SK-N-SH (cell line): ENCODE data around the gene BAIAP3. TPM values are rescaled to one million over a fixed set of nuclear protein-coding genes. Genes with fewer than 3 reads are reported as not detected.
A peak's percentile ranks its signal among the peaks of the same experiment; 100 is the strongest.

Experiments
- CTCF ChIA-PET: fragments of 300-600, 350-600 bp; formaldehyde crosslinking; extraction: SDS; loops from one replicate; lab custom pipeline; 2021; lab: Yijun Ruan, JAX
- POLR2A ChIA-PET: fragments of 350-600 bp; sonication (Branson Sonifier 250); formaldehyde crosslinking; extraction: SDS; loops from one replicate; lab custom pipeline; 2020; ENCODE audit warnings: antibody characterized with exemption, inconsistent platforms; lab: Yijun Ruan, JAX
- DNase-seq: peaks from one replicate; pipeline ENCODE4 v3.0.0; 2012
- H2AFZ ChIP-seq: fragments of 200-600 bp; sonication (generic); 2 replicates; pipeline ENCODE4 v1.8.1; 2016; ENCODE audit warnings: antibody characterized with exemption, mild to moderate bottlenecking, low read depth
- H3F3A ChIP-seq: fragments of 200-600 bp; sonication (generic); replicated peaks from 2 replicates; pipeline ENCODE3; 2016; ENCODE audit warnings: antibody characterized with exemption, mild to moderate bottlenecking; ENCODE audit not compliant: insufficient read depth
- H3K27ac ChIP-seq, 2 experiments: fragments of 200-500 bp in 1 of 2; fragments of 200-600 bp in 1 of 2; sonication (Bioruptor generic) in 1 of 2; sonication (generic), shearing (Covaris generic) in 1 of 2; 2 replicates each; pipeline versions ENCODE4 v1.5.1 to v1.6.1; 2014 to 2016; ENCODE audit warnings: low read depth in 2 of 2, inconsistent platforms in 1 of 2, low read length in 1 of 2, mild to moderate bottlenecking in 1 of 2, mixed read lengths in 1 of 2
- H3K27me3 ChIP-seq: fragments of 200-600 bp; sonication (generic), shearing (Covaris generic); 2 replicates; pipeline ENCODE4 v1.6.1; 2016; ENCODE audit warnings: mixed run types; ENCODE audit not compliant: insufficient read depth
- H3K36me3 ChIP-seq, 2 experiments: fragments of 200-500 bp in 1 of 2; fragments of 200-600 bp in 1 of 2; sonication (Bioruptor generic) in 1 of 2; sonication (generic) in 1 of 2; replicated peaks in 1 of 2; 2 replicates each; pipeline versions ENCODE3 to v1.5.1; 2014 to 2016; ENCODE audit warnings: low read length in 1 of 2, mild to moderate bottlenecking in 1 of 2; ENCODE audit not compliant: insufficient read depth in 2 of 2, control insufficient read depth in 1 of 2
- H3K4me1 ChIP-seq, 2 experiments: fragments of 200-500 bp in 1 of 2; fragments of 200-600 bp in 1 of 2; sonication (Bioruptor generic) in 1 of 2; sonication (generic), shearing (Covaris generic) in 1 of 2; 2 replicates each; pipeline versions ENCODE4 v1.5.1 to v1.6.1; 2014 to 2016; ENCODE audit warnings: low read depth in 1 of 2, low read length in 1 of 2, mixed run types in 1 of 2; ENCODE audit not compliant: insufficient read depth in 2 of 2, control insufficient read depth in 1 of 2
- H3K4me2 ChIP-seq: fragments of 200-600 bp; sonication (generic), shearing (Covaris generic); 2 replicates; pipeline ENCODE4 v1.6.1; 2017; ENCODE audit warnings: mixed run types
- H3K4me3 ChIP-seq, 2 experiments: fragments of 200-500 bp in 1 of 2; fragments of 200-600 bp in 1 of 2; sonication (Bioruptor generic) in 1 of 2; sonication (generic), shearing (Covaris generic) in 1 of 2; 2 replicates each; pipeline versions ENCODE4 v1.5.1 to v1.8.1; 2014 to 2016; ENCODE audit warnings: low read depth in 2 of 2, inconsistent platforms in 1 of 2, low read length in 1 of 2, mild to moderate bottlenecking in 1 of 2, mixed read lengths in 1 of 2, moderate library complexity in 1 of 2
- H3K79me2 ChIP-seq: fragments of 200-600 bp; sonication (generic); 2 replicates; pipeline ENCODE4 v1.8.1; 2017; ENCODE audit warnings: mild to moderate bottlenecking; ENCODE audit not compliant: insufficient read depth
- H3K9ac ChIP-seq: fragments of 200-600 bp; sonication (generic); 2 replicates; pipeline ENCODE4 v1.6.1; 2017; ENCODE audit warnings: mixed run types
- H3K9me2 ChIP-seq: fragments of 200-600 bp; sonication (generic); 2 replicates; pipeline ENCODE4 v1.6.1; 2017; ENCODE audit warnings: mixed run types
- H3K9me3 ChIP-seq: fragments of 200-600 bp; sonication (generic); 2 replicates; pipeline ENCODE4 v1.6.1; 2017; ENCODE audit warnings: mixed run types, mild to moderate bottlenecking, moderate library complexity
- H4K20me1 ChIP-seq: fragments of 200-600 bp; sonication (generic); 2 replicates; pipeline ENCODE4 v1.6.1; 2017; ENCODE audit warnings: mild to moderate bottlenecking, mixed run types; ENCODE audit not compliant: insufficient read depth
- ELF1 ChIP-seq: IDR thresholded peaks from 2 replicates; pipeline ENCODE4 v1.4.0; 2012
- EZH2phosphoT487 ChIP-seq: fragments of 200-600 bp; sonication (generic); IDR thresholded peaks from 2 replicates; pipeline ENCODE4 v1.6.1; 2017; ENCODE audit warnings: low read depth, mixed run types, mild to moderate bottlenecking, antibody characterized with exemption, moderate library complexity, borderline replicate concordance
- FOXJ3 ChIP-seq: sonication (generic); formaldehyde crosslinking; IDR thresholded peaks from 2 replicates; pipeline ENCODE4 v1.5.1; 2020; ENCODE audit warnings: mild to moderate bottlenecking, missing genetic modification reagents
- MEF2A ChIP-seq: IDR thresholded peaks from 2 replicates; pipeline ENCODE4 v1.4.0; 2012; ENCODE audit warnings: low read depth, borderline replicate concordance
- NRF1 ChIP-seq: IDR thresholded peaks from 2 replicates; pipeline ENCODE4 v1.6.1; 2012; ENCODE audit warnings: low read depth, mild to moderate bottlenecking, low read length
- SMC3 ChIP-seq: IDR thresholded peaks from 2 replicates; pipeline ENCODE4 v1.6.1; 2012; ENCODE audit warnings: low read depth, low read length, improper control_type of control experiment
- TCF12 ChIP-seq: IDR thresholded peaks from 2 replicates; pipeline ENCODE4 v1.4.0; 2012
- WGBS: methylation state at CpG from one replicate; pipeline ENCODE4 v1.1.6; 2017; ENCODE audit warnings: low lambda C conversion rate; 5-methylcytosine and 5-hydroxymethylcytosine counted together
- polyA plus RNA-seq, 3 experiments: library from polyadenylated mRNA; depleted of rRNA; stranded (reverse); fragments of >200 nt; gene quantifications; 2 replicates each; pipeline ENCODE4 v1.2.3, GENCODE V29; 2012
- TF ChIP-seq, protein P1 (sequence below): fragments of 150-350 bp; IDR thresholded peaks from 2 replicates; pipeline ENCODE4 v1.6.1; 2017; ENCODE audit warnings: antibody characterized with exemption, low read length, low read depth, borderline replicate concordance

The BAIAP3 gene
- polyA plus RNA-seq, 1 of the 3 experiments (the other 2 are of a cell fraction): 1.1 TPM

DNA sequence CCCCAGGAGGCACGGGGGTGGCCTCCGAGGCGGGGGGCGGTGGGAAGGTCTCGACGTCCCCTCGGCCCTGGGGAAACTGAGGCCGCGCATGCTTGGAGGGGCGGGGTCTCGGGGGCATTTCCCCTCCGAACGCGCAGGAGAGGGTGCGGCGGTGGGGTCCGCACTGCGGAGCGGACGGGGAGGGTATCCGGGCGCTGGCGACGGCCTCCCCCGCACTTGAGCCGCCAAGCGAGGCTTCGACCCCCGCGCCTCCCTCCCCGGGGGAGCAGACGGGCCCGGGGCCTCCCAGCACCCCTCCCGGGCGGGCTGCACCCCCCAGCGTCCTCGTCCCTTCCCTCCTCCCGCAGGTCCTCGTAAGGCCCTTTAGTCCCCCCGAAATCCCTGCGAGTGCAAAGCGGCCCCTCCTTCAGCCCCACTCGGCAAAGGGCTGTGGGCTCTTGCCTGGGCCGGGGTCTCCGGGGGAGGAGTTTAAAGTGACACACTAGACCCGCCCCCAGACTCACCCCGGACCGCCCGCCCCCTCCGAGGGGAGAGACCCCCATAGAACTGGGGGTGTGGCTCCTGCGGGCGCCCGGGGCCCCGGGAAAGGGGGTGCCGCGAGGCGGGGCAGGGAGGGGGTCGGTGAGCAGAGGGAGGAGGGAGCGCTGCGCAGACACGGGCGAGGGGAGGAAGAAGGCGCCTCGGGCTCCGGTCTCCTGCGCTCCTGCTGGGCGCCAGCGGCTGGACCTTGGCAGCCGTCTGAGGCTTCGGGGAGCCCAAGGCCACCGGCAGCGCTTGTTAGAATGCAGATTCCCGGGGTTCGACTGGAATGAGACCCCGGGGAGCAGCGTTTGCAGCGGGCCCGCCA lies 632 bp downstream of the BAIAP3 start:
- ChIA-PET CTCF (interaction anchor here (1.0 to 1.1 kb wide), 2 partner anchors 11 to 13 kb away, joined by 3 to 4 read pairs; no protein-coding TSS in a partner anchor), POLR2A (no interaction called here)
- Histone ChIP-seq H3K27me3 (peaks cover 57% of the 10 kb centered on the region), H3K9me2 (no peaks in the 10 kb centered on the region), H3K79me2 (no peaks in the 10 kb centered on the region), H4K20me1 (0 out of 2 replicates have a peak, but pooled peaks cover 7% of the 10 kb centered on the region), H3K9me3 (no peaks in the 10 kb centered on the region), H3K4me3 (no peak overlapping the region)
- TF ChIP-seq, protein P1, sequence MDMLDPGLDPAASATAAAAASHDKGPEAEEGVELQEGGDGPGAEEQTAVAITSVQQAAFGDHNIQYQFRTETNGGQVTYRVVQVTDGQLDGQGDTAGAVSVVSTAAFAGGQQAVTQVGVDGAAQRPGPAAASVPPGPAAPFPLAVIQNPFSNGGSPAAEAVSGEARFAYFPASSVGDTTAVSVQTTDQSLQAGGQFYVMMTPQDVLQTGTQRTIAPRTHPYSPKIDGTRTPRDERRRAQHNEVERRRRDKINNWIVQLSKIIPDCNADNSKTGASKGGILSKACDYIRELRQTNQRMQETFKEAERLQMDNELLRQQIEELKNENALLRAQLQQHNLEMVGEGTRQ: no peak
- peak; percentile 45; the same call in 1 of the 2 replicates for TF ChIP-seq EZH2phosphoT487
- TF ChIP-seq, all 33 proteins: peak for 1
- Histone ChIP-seq H3F3A (no peaks in the 10 kb centered on the region), H3K27ac (no peak overlapping the region), H3K36me3 (no peaks in the 10 kb centered on the region), H3K9ac (no peak overlapping the region), H3K4me1 (peaks cover 0 to 26% of the 10 kb centered on the region in 2 experiments; a peak in 1 of 4 replicates), H2AFZ (no peak overlapping the region), H3K4me2 (peak overlapping the region; percentile 68; the same call in 1 of the 2 replicates)
- 3% methylated on average over 27 of the region's 78 CpGs for WGBS
- DNase-seq: no peak

DNA sequence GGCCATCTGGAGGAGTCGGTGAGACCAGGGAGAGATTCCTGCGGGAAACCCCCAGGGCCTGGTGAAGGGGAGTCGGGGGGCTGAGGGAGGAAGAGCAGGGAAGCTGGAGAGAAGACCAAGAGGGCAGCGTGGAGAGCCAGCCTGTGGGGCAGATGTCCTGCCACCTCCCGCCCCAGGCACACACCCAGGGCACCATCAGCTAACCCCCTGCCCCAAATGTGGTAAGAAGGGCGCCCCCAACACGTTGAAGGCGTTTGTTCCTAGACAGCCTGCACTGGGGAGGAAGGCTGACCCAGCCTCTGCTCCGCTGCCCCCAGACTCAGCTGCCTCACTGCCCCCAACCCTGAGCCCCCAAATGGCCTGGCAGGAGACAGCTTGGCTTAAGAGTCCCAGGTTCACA lies 1.3 kb downstream of the BAIAP3 start:
- no peak overlapping the region for H2AFZ ChIP-seq
- peaks cover 0 to 26% of the 10 kb centered on the region in 2 experiments; a peak in 1 of 4 replicates for H3K4me1 ChIP-seq
- H3K27ac ChIP-seq: no peak overlapping the region
- no peaks in the 10 kb centered on the region for H3K9me2 ChIP-seq
- H3K79me2 ChIP-seq: no peaks in the 10 kb centered on the region
- CTCF ChIA-PET: interaction anchor here (1.1 to 2.2 kb wide), 3 partner anchors 12 to 29 kb away, joined by 4 to 7 read pairs (median 4); no protein-coding TSS in a partner anchor
- H3K27me3 ChIP-seq: peaks cover 57% of the 10 kb centered on the region
- 0% methylated on average over 4 of the region's 9 CpGs for WGBS
- H3K9me3 ChIP-seq: no peaks in the 10 kb centered on the region
- no peak overlapping the region for H3K9ac ChIP-seq
- no peak for DNase-seq
- H3K4me2 ChIP-seq: no peak overlapping the region
- POLR2A ChIA-PET: interaction anchor here (1.2 kb wide), 1 partner anchor 196 kb away, joined by 3 read pairs; no protein-coding TSS in a partner anchor
- H4K20me1 ChIP-seq: 0 out of 2 replicates have a peak, but pooled peaks cover 7% of the 10 kb centered on the region
- no peak for TF ChIP-seq FOXJ3
- no peak for TF ChIP-seq ELF1
- no peak for TF ChIP-seq MEF2A
- TF ChIP-seq NRF1: no peak
- no peak for TF ChIP-seq SMC3
- no peak for TF ChIP-seq TCF12
- H3K4me3 ChIP-seq: no peak overlapping the region
- no peaks in the 10 kb centered on the region for H3K36me3 ChIP-seq
- no peaks in the 10 kb centered on the region for H3F3A ChIP-seq
